Endothelial cell of umbilical vein (primary cell): ENCODE results near the gene RAB20. TPM values are rescaled to one million over a fixed set of nuclear protein-coding genes. Genes with fewer than 3 reads are reported as not detected.

Experiments used
- BruUV-seq: library from RNA; stranded (reverse); fragments of 400-500 nt; replicated peaks from 2 replicates; lab custom pipeline; 2021; lab: Mats Ljungman, UMichigan
- CTCF ChIA-PET: fragments of 300-600, 350-600 bp; sonication (Branson Sonifier 250); formaldehyde crosslinking; loops from one replicate; lab custom pipeline; 2021; ENCODE audit warnings: antibody characterized with exemption, inconsistent platforms; lab: Charles Lee
- POLR2A ChIA-PET: fragments of 300-600, 350-600 bp; sonication (Branson Sonifier 250); formaldehyde crosslinking; loops from one replicate; lab custom pipeline; 2021; ENCODE audit warnings: antibody characterized with exemption, inconsistent platforms; lab: Charles Lee
- DNase-seq: peaks from one replicate; pipeline ENCODE4 v3.0.0-alpha.2; 2011; ENCODE audit warnings: low read depth, low spot score
- FAIRE-seq: peaks from 2 replicates; lab custom pipeline; 2011; peaks lifted over from hg19 to GRCh38; lab: Jason Lieb, UNC
- H2AFZ ChIP-seq: 2 replicates; pipeline ENCODE4 v1.6.0; 2012; ENCODE audit warnings: low read depth, low read length, control low read depth, inconsistent platforms
- H3K27ac ChIP-seq: 2 replicates; pipeline ENCODE4 v1.5.1; 2011; ENCODE audit warnings: low read depth, mild to moderate bottlenecking, control low read depth, low read length, moderate library complexity; ENCODE audit not compliant: insufficient read depth
- H3K27me3 ChIP-seq, 2 experiments: 2 replicates each; pipeline versions ENCODE4 v1.6.0 to v1.6.1; 2011; ENCODE audit warnings: low read length in 2 of 2, mixed read lengths in 1 of 2; ENCODE audit not compliant: control insufficient read depth in 2 of 2, insufficient read depth in 2 of 2
- H3K36me3 ChIP-seq, 2 experiments: 2 replicates in 1 of 2; 3 replicates in 1 of 2; pipeline ENCODE4 v1.5.1; 2011; ENCODE audit warnings: low read length in 2 of 2, mild to moderate bottlenecking in 1 of 2, moderate library complexity in 1 of 2; ENCODE audit not compliant: control insufficient read depth in 2 of 2, insufficient read depth in 2 of 2; ENCODE audit errors: extremely low read depth in 1 of 2
- H3K4me1 ChIP-seq: 3 replicates; pipeline ENCODE4 v1.5.1; 2011; ENCODE audit warnings: mild to moderate bottlenecking, low read length; ENCODE audit not compliant: control insufficient read depth, insufficient read depth; ENCODE audit errors: extremely low read depth
- H3K4me2 ChIP-seq: 2 replicates; pipeline ENCODE4 v1.6.1; 2011; ENCODE audit warnings: low read length, control low read depth, mixed read lengths; ENCODE audit not compliant: insufficient read depth
- H3K4me3 ChIP-seq, 3 experiments: fragments of 200-600 bp in 1 of 3; sonication (generic), shearing (Covaris generic) in 1 of 3; replicated peaks in 1 of 3; 2 replicates each; pipeline ENCODE4 v1.5.1; 2011 to 2016; ENCODE audit warnings: control low read depth in 3 of 3, low read length in 3 of 3, mild to moderate bottlenecking in 2 of 3, inconsistent platforms in 1 of 3, low read depth in 1 of 3, moderate library complexity in 1 of 3; ENCODE audit not compliant: insufficient read depth in 1 of 3
- H3K79me2 ChIP-seq: 2 replicates; pipeline ENCODE4 v1.6.0; 2012; ENCODE audit warnings: low read length, inconsistent platforms; ENCODE audit not compliant: control insufficient read depth, insufficient read depth
- H3K9ac ChIP-seq: replicated peaks from 2 replicates; pipeline ENCODE3; 2011; ENCODE audit warnings: low read length, control low read depth; ENCODE audit not compliant: insufficient read depth; ENCODE audit errors: extremely low read depth
- H3K9me1 ChIP-seq: replicated peaks from 3 replicates; pipeline ENCODE4 v1.6.0; 2011; ENCODE audit warnings: mild to moderate bottlenecking, low read length; ENCODE audit not compliant: control insufficient read depth, insufficient read depth; ENCODE audit errors: extremely low read depth
- H3K9me3 ChIP-seq: replicated peaks from 2 replicates; pipeline ENCODE4 v1.5.1; 2012; ENCODE audit warnings: low read length, inconsistent platforms; ENCODE audit not compliant: control insufficient read depth, insufficient read depth
- H4K20me1 ChIP-seq: replicated peaks from 2 replicates; pipeline ENCODE3; 2011; ENCODE audit warnings: mild to moderate bottlenecking, low read length; ENCODE audit not compliant: control insufficient read depth, insufficient read depth; ENCODE audit errors: extremely low read depth
- CTCF ChIP-seq, 2 donors: IDR thresholded peaks; 1 replicate in 1 of 2; 2 replicates in 1 of 2; pipeline ENCODE4 v1.5.1; 2011; ENCODE audit warnings: low read length in 2 of 2, mild to moderate bottlenecking in 2 of 2, moderate library complexity in 2 of 2, control low read depth in 1 of 2, inconsistent platforms in 1 of 2, low read depth in 1 of 2; ENCODE audit not compliant: insufficient read depth in 1 of 2; ENCODE audit errors: extremely low read depth in 1 of 2
- EZH2 ChIP-seq: IDR thresholded peaks from 2 replicates; pipeline ENCODE4 v1.6.1; 2012; ENCODE audit warnings: borderline replicate concordance, low read depth, mild to moderate bottlenecking, moderate library complexity, low read length, inconsistent platforms; ENCODE audit not compliant: severe bottlenecking
- FOS ChIP-seq: IDR thresholded peaks from 2 replicates; pipeline ENCODE4 v1.6.1; 2011; ENCODE audit warnings: mild to moderate bottlenecking, low read length, moderate library complexity, borderline replicate concordance; ENCODE audit not compliant: insufficient read depth
- GATA2 ChIP-seq: IDR thresholded peaks from 2 replicates; pipeline ENCODE4 v1.7.0; 2011; ENCODE audit warnings: low read depth, mild to moderate bottlenecking, moderate library complexity, mixed read lengths, low read length; ENCODE audit not compliant: insufficient read length, insufficient read depth
- JUN ChIP-seq: IDR thresholded peaks from 2 replicates; pipeline ENCODE4 v1.6.1; 2011; ENCODE audit warnings: borderline replicate concordance, low read depth; ENCODE audit not compliant: insufficient read length, insufficient read depth
- MAX ChIP-seq: IDR thresholded peaks from 2 replicates; pipeline ENCODE4 v1.6.1; 2011; ENCODE audit not compliant: insufficient read depth, insufficient read length
- MYC ChIP-seq: IDR thresholded peaks from one replicate; pipeline ENCODE4 v1.6.1; 2011; ENCODE audit warnings: mild to moderate bottlenecking, low read depth, low read length
- POLR2A ChIP-seq: IDR thresholded peaks from 2 replicates; pipeline ENCODE4 v1.6.1; 2012; ENCODE audit warnings: low read depth, mild to moderate bottlenecking, control low read depth, low read length
- POLR2AphosphoS5 ChIP-seq: IDR thresholded peaks from 2 replicates; pipeline ENCODE4 v1.6.1; 2012; ENCODE audit warnings: low read depth, mild to moderate bottlenecking, control low read depth, low read length, moderate library complexity; ENCODE audit not compliant: insufficient read depth
- dilution Hi-C: fragments of 300-500 bp; cut with MboI; formaldehyde crosslinking; loops from one replicate; pipeline ENCODE4 v1.15.0; 2019; ENCODE audit warnings: low sequenced_read_pairs; ENCODE audit not compliant: extremely low pct_ligation_motif_present
- intact Hi-C: fragments of 100-400 bp; cut with micrococcal nuclease; formaldehyde crosslinking; loops from one replicate; pipeline ENCODE4 v1.10.0; 2022
- polyA plus RNA-seq, 4 experiments: library from polyadenylated mRNA; depleted of rRNA in 3 of 4; stranded (reverse) in 3 of 4; unstranded in 1 of 4; fragments of >200 nt; gene quantifications; 2 replicates each; pipeline versions ENCODE4 v1.2.1 to v1.2.3, GENCODE V29; 2011 to 2012; ENCODE audit warnings: missing spikeins in 1 of 4
- total RNA-seq: library from RNA; stranded (reverse); gene quantifications from 2 replicates; pipeline ENCODE4 v1.2.3, GENCODE V29; 2021

Gene RAB20
- total and polyA plus RNA-seq, 2 donors (not counting 3 experiments of a cell fraction or from before 2014, with no cell fraction given): 1.3 to 1.7 TPM

- no peaks in the 10 kb centered on the region for H3K36me3 ChIP-seq
- H3K9me1 ChIP-seq: no peaks in the 10 kb centered on the region
- no peak overlapping the region for H2AFZ ChIP-seq
- no peak overlapping the region for H3K4me3 ChIP-seq
- no peaks in the 10 kb centered on the region for H3K4me1 ChIP-seq
- H4K20me1 ChIP-seq: no peaks in the 10 kb centered on the region
- POLR2A ChIA-PET: interaction anchor here (0.7 kb wide), 1 partner anchor 77 kb away, joined by 6 read pairs; no protein-coding TSS in a partner anchor
- no peak overlapping the region for H3K4me2 ChIP-seq
- no peak overlapping the region for H3K27ac ChIP-seq
- no TSS peak for BruUV-seq
- FAIRE-seq (no peak), DNase-seq (no peak)
- CTCF ChIA-PET: interaction anchor here (0.6 kb wide), 1 partner anchor 52 kb away, joined by 3 read pairs; no protein-coding TSS in a partner anchor
- dilution Hi-C loops (no loop called here), intact Hi-C loops (no loop called here)
- H3K27me3 ChIP-seq: no peaks in the 10 kb centered on the region
- no peak overlapping the region for H3K9ac ChIP-seq
- TF ChIP-seq EZH2: no peak
- no peak for TF ChIP-seq MAX
- no peak for TF ChIP-seq CTCF (IDR thresholded peaks at IDR 0.05; ENCODE audit: extremely low read depth in 1 of 2, insufficient read depth in 1 of 2, low read depth in 1 of 2, low read length in 2 of 2)
- TF ChIP-seq POLR2A: no peak
- no peak for TF ChIP-seq MYC
- TF ChIP-seq POLR2AphosphoS5: no peak
- no peak for TF ChIP-seq JUN
- no peak for TF ChIP-seq FOS
- no peak for TF ChIP-seq GATA2
- H3K9me3 ChIP-seq: no peaks in the 10 kb centered on the region
- H3K79me2 ChIP-seq: no peaks in the 10 kb centered on the region
These were observed 39.6 kb downstream of the RAB20 start for GRCh38 chr13:110521946-110522345.
